GM18951 (cell line): Measurements from ENCODE around the gene GJB4.

Source experiments
- POLR2A ChIP-seq: IDR thresholded peaks from 4 replicates; pipeline ENCODE4 v1.6.1; 2011; ENCODE audit warnings: mild to moderate bottlenecking; ENCODE audit not compliant: insufficient read length, insufficient read depth; ENCODE audit errors: extremely low read depth
- in situ Hi-C: fragments of 300-500 bp; cut with MboI; formaldehyde crosslinking; loops from one replicate; pipeline ENCODE4 v1.12.0; 2022; ENCODE audit warnings: low sequenced_read_pairs, mixed read lengths, inconsistent platforms; ENCODE audit not compliant: unreplicated experiment

The GJB4 gene

GRCh38 chr1:34739613-34740012, 19.9 kb upstream of the GJB4 start:
- in situ Hi-C loops, result loop anchor here (25.0 kb wide), 1 partner anchor 1102 kb away; no protein-coding TSS in a partner anchor
- no peak for TF ChIP-seq POLR2A

- TF ChIP-seq POLR2A, result no peak
- in situ Hi-C loops, result loop anchor here (25.0 kb wide), 1 partner anchor 1103 kb away; no protein-coding TSS in a partner anchor
Observed at GRCh38 chr1:34740161-34740868, 19.2 kb upstream of the GJB4 start.

GRCh38 chr1:34742667-34743270, 16.8 kb upstream of the GJB4 start:
- in situ Hi-C loops, result loop anchor here (25.0 kb wide), 1 partner anchor 1105 kb away; no protein-coding TSS in a partner anchor
- TF ChIP-seq POLR2A, result no peak

- in situ Hi-C loops, result loop anchor here (25.0 kb wide), 1 partner anchor 1106 kb away; no protein-coding TSS in a partner anchor
- TF ChIP-seq POLR2A, result no peak
Observed at GRCh38 chr1:34743775-34744174, 15.8 kb upstream of the GJB4 start.

GRCh38 chr1:34744851-34745250, 14.7 kb upstream of the GJB4 start:
- TF ChIP-seq POLR2A, result no peak
- in situ Hi-C loops, result loop anchor here (25.0 kb wide), 1 partner anchor 1108 kb away; no protein-coding TSS in a partner anchor

- no peak for TF ChIP-seq POLR2A
- in situ Hi-C loops, result loop anchor here (25.0 kb wide), 1 partner anchor 1108 kb away; no protein-coding TSS in a partner anchor
Observed at GRCh38 chr1:34745666-34746065, 13.9 kb upstream of the GJB4 start.

DNA sequence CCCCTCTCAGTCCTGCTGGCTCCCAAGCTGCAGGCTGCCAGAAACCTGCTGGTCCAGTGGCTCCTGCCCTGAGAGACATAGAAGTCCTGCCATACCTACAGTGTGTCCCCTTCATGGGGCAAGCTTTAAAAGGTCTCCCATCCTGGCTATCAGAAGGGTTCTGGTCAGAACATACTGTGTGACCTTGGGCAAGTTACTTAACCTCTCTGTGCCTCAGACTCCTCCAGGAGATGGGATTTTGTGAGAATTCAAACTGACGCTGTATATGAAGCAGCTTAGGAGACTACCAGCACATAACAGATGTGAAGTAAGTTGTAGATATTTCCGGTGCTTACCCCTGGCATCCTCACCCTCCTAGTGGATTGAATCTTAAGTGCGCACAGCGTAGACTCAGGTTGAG, 13.4 kb upstream of the GJB4 start:
- no peak for TF ChIP-seq POLR2A
- in situ Hi-C loops, result loop anchor here (25.0 kb wide), 1 partner anchor 1109 kb away; no protein-coding TSS in a partner anchor

GRCh38 chr1:34746785-34747637, 12.5 kb upstream of the GJB4 start:
- in situ Hi-C loops, result loop anchor here (25.0 kb wide), 1 partner anchor 1110 kb away; no protein-coding TSS in a partner anchor
- no peak for TF ChIP-seq POLR2A

- in situ Hi-C loops, result loop anchor here (25.0 kb wide), 1 partner anchor 1110 kb away; no protein-coding TSS in a partner anchor
- no peak for TF ChIP-seq POLR2A
Observed at GRCh38 chr1:34747638-34747941, 11.9 kb upstream of the GJB4 start.

- in situ Hi-C loops, result loop anchor here (25.0 kb wide), 1 partner anchor 1113 kb away; no protein-coding TSS in a partner anchor
Observed at GRCh38 chr1:34749992-34750391, 9.5 kb upstream of the GJB4 start.

DNA sequence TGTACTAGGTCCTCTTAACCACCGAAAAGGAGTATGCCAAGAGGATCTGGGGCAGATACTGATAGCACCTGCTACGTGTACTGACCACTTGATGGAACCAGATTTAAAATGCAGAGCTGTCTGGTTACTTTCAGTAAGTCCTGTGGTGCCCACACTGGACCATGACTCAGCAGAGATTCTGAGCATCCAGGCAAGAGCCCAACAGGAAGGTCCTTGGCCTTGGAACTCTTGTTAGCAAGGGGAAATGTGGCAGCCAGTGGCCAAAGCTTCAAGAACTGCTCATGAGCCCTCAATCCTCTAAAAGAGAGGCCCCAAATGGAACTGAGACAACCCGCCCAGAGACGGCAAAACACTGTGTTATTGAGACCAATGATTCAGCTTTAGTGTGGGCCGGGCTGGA, 8.9 kb upstream of the GJB4 start:
- TF ChIP-seq POLR2A, result no peak
- in situ Hi-C loops, result no loop called here

More at GRCh38 chr1:34749992-34750391, 9.5 kb upstream of the GJB4 start:
- TF ChIP-seq POLR2A, result no peak

DNA sequence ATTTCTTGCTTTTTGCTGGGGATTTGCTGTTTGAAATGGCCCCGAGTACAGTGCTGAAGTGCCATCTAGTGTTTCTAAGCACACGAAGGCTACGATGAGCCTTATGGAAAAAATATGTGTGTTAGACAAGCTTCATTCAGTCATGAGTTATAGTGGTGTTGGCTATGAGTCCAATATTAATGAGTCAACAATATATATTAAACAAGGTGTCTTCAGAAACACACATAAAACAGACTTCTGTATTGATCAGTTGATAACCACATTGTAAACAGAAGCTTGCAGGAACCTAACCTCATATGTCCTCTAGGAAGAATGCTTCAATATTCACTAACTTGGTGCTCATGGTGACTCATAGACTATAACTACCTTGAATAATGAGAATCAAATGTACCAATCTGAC, 6.4 kb upstream of the GJB4 start:
- no peak for TF ChIP-seq POLR2A
- in situ Hi-C loops, result no loop called here
